ENCODE data around the gene SOCS6. TPM values are rescaled to one million over a fixed set of nuclear protein-coding genes. Genes with fewer than 3 reads are reported as not detected.
"Not testable (repeated sequence)": the region's sequence is repeated elsewhere in the genome, so short reads cannot be mapped to it uniquely, and the experiment has no call there.

Gene SOCS6
- total RNA-seq, 1 donor from 2014 or later: 30.2 TPM

- DNase-seq (ENCODE audit: extremely low spot score, unreplicated experiment): no peak
- H3K4me1 Mint-ChIP-seq (ENCODE audit: unreplicated experiment): peaks cover 11% of the 10 kb centered on the region
- H3K27ac Mint-ChIP-seq: no peak overlapping the region
- H3K4me3 Mint-ChIP-seq: no peak overlapping the region
- H3K9me3 Mint-ChIP-seq: peaks cover 7% of the 10 kb centered on the region
- no peaks in the 10 kb centered on the region for H3K27me3 Mint-ChIP-seq
- no peak for TF ChIP-seq CTCF (conservative IDR thresholded peaks at IDR 0.05)
- peaks cover 13% of the 10 kb centered on the region for H3K36me3 Mint-ChIP-seq
These were observed 67.0 kb downstream of the SOCS6 start for GRCh38 chr18:70355620-70356385.

GRCh38 chr18:70358105-70358406, 69.2 kb downstream of the SOCS6 start:
- H3K36me3 Mint-ChIP-seq; H3K27ac Mint-ChIP-seq; H3K4me3 Mint-ChIP-seq; H3K27me3 Mint-ChIP-seq; DNase-seq (ENCODE audit: extremely low spot score, unreplicated experiment); H3K9me3 Mint-ChIP-seq: not testable (repeated sequence)
- H3K4me1 Mint-ChIP-seq (ENCODE audit: unreplicated experiment): peaks cover 11% of the 10 kb centered on the region

- H3K27me3 Mint-ChIP-seq: no peaks in the 10 kb centered on the region
These were observed 70.2 kb downstream of the SOCS6 start for GRCh38 chr18:70359071-70359470.

GRCh38 chr18:70362258-70362657, 73.4 kb downstream of the SOCS6 start:
- H3K36me3 Mint-ChIP-seq: no peaks in the 10 kb centered on the region
- no peak overlapping the region for H3K27ac Mint-ChIP-seq
- no peak overlapping the region for H3K4me3 Mint-ChIP-seq
- DNase-seq (ENCODE audit: extremely low spot score, unreplicated experiment): no peak
- no peaks in the 10 kb centered on the region for H3K27me3 Mint-ChIP-seq
- TF ChIP-seq CTCF (conservative IDR thresholded peaks at IDR 0.05): no peak
- H3K4me1 Mint-ChIP-seq (ENCODE audit: unreplicated experiment): peaks cover 8% of the 10 kb centered on the region
- no peaks in the 10 kb centered on the region for H3K9me3 Mint-ChIP-seq

More at GRCh38 chr18:70359071-70359470, 70.2 kb downstream of the SOCS6 start:
- Mint-ChIP-seq H3K4me3 (no peak overlapping the region), H3K27ac (no peak overlapping the region), H3K36me3 (peaks cover 3% of the 10 kb centered on the region), H3K9me3 (peaks cover 7% of the 10 kb centered on the region), H3K4me1 (ENCODE audit: unreplicated experiment) (peaks cover 11% of the 10 kb centered on the region)
- DNase-seq (ENCODE audit: extremely low spot score, unreplicated experiment): no peak
- TF ChIP-seq CTCF (conservative IDR thresholded peaks at IDR 0.05): no peak

GRCh38 chr18:70363861-70364260, 75.0 kb downstream of the SOCS6 start:
- TF ChIP-seq CTCF (conservative IDR thresholded peaks at IDR 0.05): no peak
- Mint-ChIP-seq H3K36me3 (no peaks in the 10 kb centered on the region), H3K9me3 (no peaks in the 10 kb centered on the region), H3K27ac (no peak overlapping the region), H3K27me3 (no peaks in the 10 kb centered on the region), H3K4me3 (no peak overlapping the region), H3K4me1 (ENCODE audit: unreplicated experiment) (peaks cover 8% of the 10 kb centered on the region)
- DNase-seq (ENCODE audit: extremely low spot score, unreplicated experiment): no peak

GRCh38 chr18:70365361-70365760, 76.5 kb downstream of the SOCS6 start:
- H3K4me1 Mint-ChIP-seq (ENCODE audit: unreplicated experiment): peaks cover 8% of the 10 kb centered on the region

More at GRCh38 chr18:70365361-70365760, 76.5 kb downstream of the SOCS6 start:
- H3K36me3 Mint-ChIP-seq: no peaks in the 10 kb centered on the region
- DNase-seq (ENCODE audit: extremely low spot score, unreplicated experiment): no peak
- H3K4me3 Mint-ChIP-seq: no peak overlapping the region
- no peaks in the 10 kb centered on the region for H3K9me3 Mint-ChIP-seq
- no peak for TF ChIP-seq CTCF (conservative IDR thresholded peaks at IDR 0.05)
- no peaks in the 10 kb centered on the region for H3K27me3 Mint-ChIP-seq
- no peak overlapping the region for H3K27ac Mint-ChIP-seq
